ENCODE results near the gene IL12RB1. TPM values are rescaled to one million over a fixed set of nuclear protein-coding genes. Genes with fewer than 3 reads are reported as not detected.

IL12RB1 gene
- not detected in 2 replicates for total RNA-seq

GRCh38 chr19:18086590-18087138, at the start of gene IL12RB1:
IL12RB1 (minus strand) TSS chr19:18086934; CDS start chr19:18086823, 111 bp downstream.

GRCh38 chr19:18097217-18097992, 10.7 kb upstream of the IL12RB1 start, which contains the start of gene MAST3:
MAST3 (plus strand) TSS chr19:18097778; CDS start chr19:18097793, 15 bp downstream.

Other genes starting within 250 kb of the IL12RB1 start
- gene JAK3, start 239.0 kb downstream of the IL12RB1 start, total RNA-seq, result 3.1 and 8.5 TPM in 2 replicates
- gene RPL18A, start 227.0 kb downstream of the IL12RB1 start, total RNA-seq, result 2,158 and 3,184 TPM in 2 replicates
- gene SLC5A5, start 215.0 kb downstream of the IL12RB1 start, total RNA-seq, result not detected in 2 replicates
- gene CCDC124, start 153.9 kb downstream of the IL12RB1 start, total RNA-seq, result 39.5 and 51.2 TPM in 2 replicates
- 0.51 TPM in 1 of 2 replicates, not detected in the other for gene KCNN1, start 119.8 kb downstream of the IL12RB1 start, total RNA-seq
- 11.4 and 13.3 TPM in 2 replicates for gene ARRDC2, start 78.8 kb downstream of the IL12RB1 start, total RNA-seq
- 4.3 and 7.1 TPM in 2 replicates for gene MAST3, start 10.8 kb upstream of the IL12RB1 start, total RNA-seq
- 48.8 and 49.8 TPM in 2 replicates for gene PIK3R2, start 66.2 kb upstream of the IL12RB1 start, total RNA-seq
- 3.5 TPM in 1 of 2 replicates, not detected in the other for gene IFI30, start 86.9 kb upstream of the IL12RB1 start, total RNA-seq
- 36.8 and 55.7 TPM in 2 replicates for gene MPV17L2, start 106.3 kb upstream of the IL12RB1 start, total RNA-seq
- gene RAB3A, start 117.1 kb upstream of the IL12RB1 start, total RNA-seq, result 2.0 and 2.2 TPM in 2 replicates
- gene PDE4C, start 139.5 kb upstream of the IL12RB1 start, total RNA-seq, result 6.2 TPM in 1 of 2 replicates, not detected in the other
- 0.47 and 1.8 TPM in 2 replicates for gene IQCN, start 187.5 kb upstream of the IL12RB1 start, total RNA-seq
- gene JUND, start 194.7 kb upstream of the IL12RB1 start, total RNA-seq, result 364 and 374 TPM in 2 replicates
- gene LSM4, start 236.1 kb upstream of the IL12RB1 start, total RNA-seq, result 150 and 182 TPM in 2 replicates